Adrenal gland (tissue), 5 donors: ENCODE measurements around the gene ANO7.

Experiments used
- CTCF ChIP-seq, 6 experiments: fragments of 450-650 bp in 4 of 6; fragments of 200-600 bp in 2 of 6; sonication (generic) in 1 of 6; IDR thresholded peaks; 1 replicate in 5 of 6; 2 replicates in 1 of 6; pipeline versions ENCODE4 v1.5.1 to v1.8.0; 2016 to 2021; ENCODE audit warnings: antibody characterized with exemption in 6 of 6, mild to moderate bottlenecking in 2 of 6, moderate library complexity in 1 of 6
- POLR2A ChIP-seq, 2 donors: fragments of 450-650 bp; IDR thresholded peaks; one replicate each; pipeline ENCODE4 v1.6.1; 2017; ENCODE audit warnings: antibody characterized with exemption in 2 of 2, mild to moderate bottlenecking in 2 of 2, moderate library complexity in 1 of 2
- donor health status: DM: no; HTN: no; CAD: no.

GRCh38 chr2:241271706-241272302, 83.3 kb downstream of the ANO7 start:
- no peak for TF ChIP-seq CTCF (IDR thresholded peaks at IDR 0.05)
- TF ChIP-seq POLR2A (IDR thresholded peaks at IDR 0.05), result peak in 1 of 2 donors; percentile 71
